ENCODE results near the gene FOXD4L6.
"Not testable (repeated sequence)": the region's sequence is repeated elsewhere in the genome, so short reads cannot be mapped to it uniquely, and the experiment has no call there.

GRCh38 chr9:41111414-41111813, 17.1 kb downstream of the FOXD4L6 start:
- not testable (repeated sequence) for TF ChIP-seq CTCF (IDR thresholded peaks at IDR 0.05); POLR2A (IDR thresholded peaks at IDR 0.05); POLR2AphosphoS5 (IDR thresholded peaks at IDR 0.05; ENCODE audit: insufficient read depth in 1 of 2, low read depth in 1 of 2)
